ENCODE measurements around the gene DAZAP1. TPM values are rescaled to one million over a fixed set of nuclear protein-coding genes. Genes with fewer than 3 reads are reported as not detected.
"Not testable (repeated sequence)": the region's sequence is repeated elsewhere in the genome, so short reads cannot be mapped to it uniquely, and the experiment has no call there.

Gene DAZAP1
- total RNA-seq, 2 donors from 2014 or later = 34.9 to 76.9 TPM

DNA sequence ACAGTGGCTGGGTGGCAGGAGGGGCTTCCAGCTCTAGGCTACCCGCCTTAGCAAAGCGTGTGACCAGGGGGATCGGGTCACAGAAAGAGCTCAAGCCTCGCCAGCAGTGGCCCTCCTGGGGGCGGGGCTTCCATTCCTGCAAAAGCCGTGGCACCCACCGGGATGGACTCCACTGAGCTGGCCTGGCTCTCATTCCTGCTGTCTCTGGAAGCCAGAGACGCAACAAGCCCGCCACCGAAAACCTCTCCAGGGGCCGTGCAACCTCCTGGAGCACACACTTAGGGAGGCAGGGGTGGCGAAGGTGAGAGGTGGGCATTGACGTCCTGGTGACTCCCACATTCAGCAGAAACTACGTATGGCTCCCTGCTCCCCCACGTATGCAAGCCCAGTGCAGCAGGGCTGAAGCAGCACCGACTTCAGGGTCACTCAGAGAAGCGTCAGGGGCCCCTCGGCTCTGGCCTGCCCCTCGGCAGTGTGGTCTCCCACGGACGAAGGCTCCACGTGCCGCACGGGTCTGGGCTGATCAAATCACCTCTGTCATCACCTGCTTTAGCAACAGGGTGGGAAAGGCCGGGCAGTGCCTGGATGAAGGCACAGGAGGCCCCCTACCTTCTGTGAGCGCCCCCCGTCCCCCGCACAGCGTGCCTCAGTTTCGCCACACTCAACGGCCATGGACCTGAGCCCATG is 68.5 kb downstream of the DAZAP1 start:
- Histone ChIP-seq H3K27me3 (replicated peaks; ENCODE audit: insufficient read depth) (peaks cover 15% of the 10 kb centered on the region), H3K27ac (no peak overlapping the region), H3K36me3 (peaks cover 6% of the 10 kb centered on the region), H3K4me3 (no peak overlapping the region), H3K9me3 (no peaks in the 10 kb centered on the region), H3K4me1 (ENCODE audit: control insufficient read depth in 1 of 2, low read depth in 2 of 2) (peaks cover 15 to 27% of the 10 kb centered on the region in 2 donors)
- TF ChIP-seq, protein P1, sequence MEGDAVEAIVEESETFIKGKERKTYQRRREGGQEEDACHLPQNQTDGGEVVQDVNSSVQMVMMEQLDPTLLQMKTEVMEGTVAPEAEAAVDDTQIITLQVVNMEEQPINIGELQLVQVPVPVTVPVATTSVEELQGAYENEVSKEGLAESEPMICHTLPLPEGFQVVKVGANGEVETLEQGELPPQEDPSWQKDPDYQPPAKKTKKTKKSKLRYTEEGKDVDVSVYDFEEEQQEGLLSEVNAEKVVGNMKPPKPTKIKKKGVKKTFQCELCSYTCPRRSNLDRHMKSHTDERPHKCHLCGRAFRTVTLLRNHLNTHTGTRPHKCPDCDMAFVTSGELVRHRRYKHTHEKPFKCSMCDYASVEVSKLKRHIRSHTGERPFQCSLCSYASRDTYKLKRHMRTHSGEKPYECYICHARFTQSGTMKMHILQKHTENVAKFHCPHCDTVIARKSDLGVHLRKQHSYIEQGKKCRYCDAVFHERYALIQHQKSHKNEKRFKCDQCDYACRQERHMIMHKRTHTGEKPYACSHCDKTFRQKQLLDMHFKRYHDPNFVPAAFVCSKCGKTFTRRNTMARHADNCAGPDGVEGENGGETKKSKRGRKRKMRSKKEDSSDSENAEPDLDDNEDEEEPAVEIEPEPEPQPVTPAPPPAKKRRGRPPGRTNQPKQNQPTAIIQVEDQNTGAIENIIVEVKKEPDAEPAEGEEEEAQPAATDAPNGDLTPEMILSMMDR (IDR thresholded peaks at IDR 0.05) = no peak
- no peak for DNase-seq (ENCODE audit: low spot score)
- no peak for ATAC-seq (ENCODE audit: insufficient number of reproducible peaks, low FRiP score, low read depth)

DNA sequence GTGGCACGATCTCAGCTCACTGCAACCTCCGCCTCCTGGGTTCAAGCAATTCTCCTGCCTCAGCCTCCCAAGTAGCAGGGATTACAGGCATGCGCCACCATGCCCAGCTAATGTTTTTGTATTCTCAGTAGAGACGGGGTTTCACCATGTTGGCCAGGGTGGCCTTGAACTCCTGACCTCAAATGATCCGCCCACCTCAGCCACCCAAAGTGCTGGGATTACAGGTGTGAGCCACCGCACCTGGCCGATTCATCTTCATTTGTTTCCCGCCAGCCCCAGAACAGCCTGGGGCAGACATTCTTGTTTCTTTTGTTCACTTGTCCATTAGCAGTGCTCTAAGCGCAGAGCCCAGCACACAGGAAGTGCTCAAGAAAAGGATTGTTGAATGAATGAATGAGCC is 69.7 kb downstream of the DAZAP1 start:
- not testable (repeated sequence) for H3K9me3 ChIP-seq; H3K27ac ChIP-seq; H3K27me3 ChIP-seq (replicated peaks; ENCODE audit: insufficient read depth); DNase-seq (ENCODE audit: low spot score); H3K4me3 ChIP-seq; H3K36me3 ChIP-seq; ATAC-seq (ENCODE audit: insufficient number of reproducible peaks, low FRiP score, low read depth)
- H3K4me1 ChIP-seq (ENCODE audit: control insufficient read depth in 1 of 2, low read depth in 2 of 2) = peaks cover 6 to 15% of the 10 kb centered on the region in 2 donors

DNA sequence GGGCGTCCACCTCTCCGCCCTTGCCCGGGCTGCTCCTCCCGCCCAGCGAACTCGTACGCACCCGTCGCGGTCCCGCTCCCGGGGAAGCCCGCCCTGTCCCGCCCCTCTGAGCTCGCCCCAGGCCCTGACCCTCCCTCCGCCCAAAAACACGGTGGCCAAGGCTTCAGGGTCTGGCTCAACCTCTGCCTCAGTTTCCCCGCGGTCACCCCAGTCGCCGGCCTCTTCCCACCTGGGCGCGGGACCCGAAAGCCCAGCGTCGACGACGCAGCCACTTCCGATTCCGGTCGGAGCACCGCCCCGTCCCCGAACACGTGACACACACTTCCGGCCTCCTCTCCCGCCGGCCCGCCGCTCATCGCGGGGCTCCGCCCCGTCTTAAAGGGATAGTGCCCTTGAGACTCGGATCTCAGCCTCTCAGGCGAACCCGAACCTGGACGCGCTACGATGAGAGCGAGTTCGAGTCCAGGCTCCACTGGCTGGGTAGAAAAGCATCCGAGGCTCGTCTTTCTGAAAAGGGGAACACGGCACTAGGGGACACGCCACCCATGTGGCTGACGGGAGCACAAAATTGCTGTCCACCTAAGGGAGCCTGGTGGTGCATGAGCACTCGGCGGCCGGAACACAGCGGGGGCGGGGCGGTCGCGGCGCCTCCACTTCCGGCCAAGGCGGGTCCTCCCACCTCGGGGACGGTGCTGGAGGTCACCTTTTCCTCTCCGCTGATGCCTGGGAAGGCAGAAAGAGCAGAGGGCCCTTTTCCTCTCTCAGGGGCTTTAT is 71.7 kb downstream of the DAZAP1 start, which contains the start of gene C19orf25:
C19orf25 (minus strand) TSS at position 282 of the 774 bp plus-strand sequence. CDS start 312 bp downstream, outside the sequence.
- peak within 1 kb of the TSS; percentile 86 for H3K4me3 ChIP-seq
- peak; percentile 85 for ATAC-seq (ENCODE audit: insufficient number of reproducible peaks, low FRiP score, low read depth)
- TF ChIP-seq, protein P1 (IDR thresholded peaks at IDR 0.05) = no peak
- H3K9me3 ChIP-seq = no peaks in the 10 kb centered on the region
- H3K27ac ChIP-seq = peak within 1 kb of the TSS in 1 of 2 donors; percentile 32
- H3K27me3 ChIP-seq (replicated peaks; ENCODE audit: insufficient read depth) = no peaks in the 10 kb centered on the region
- H3K36me3 ChIP-seq = peaks cover 6% of the 10 kb centered on the region
- H3K4me1 ChIP-seq (ENCODE audit: control insufficient read depth in 1 of 2, low read depth in 2 of 2) = peaks cover 6 to 15% of the 10 kb centered on the region in 2 donors
- peak; percentile 78 for DNase-seq (ENCODE audit: low spot score)

GRCh38 chr19:1481224-1481892 is 74.0 kb downstream of the DAZAP1 start:
- no peaks in the 10 kb centered on the region for H3K27me3 ChIP-seq (replicated peaks; ENCODE audit: insufficient read depth)
- H3K9me3 ChIP-seq = no peaks in the 10 kb centered on the region
- H3K4me1 ChIP-seq (ENCODE audit: control insufficient read depth in 1 of 2, low read depth in 2 of 2) = peaks cover 6 to 15% of the 10 kb centered on the region in 2 donors
- ATAC-seq (ENCODE audit: insufficient number of reproducible peaks, low FRiP score, low read depth) (no peak), DNase-seq (ENCODE audit: low spot score) (no peak)
- H3K27ac ChIP-seq = no peak overlapping the region
- H3K36me3 ChIP-seq = peaks cover under 1% of the 10 kb centered on the region
- TF ChIP-seq, protein P1 (IDR thresholded peaks at IDR 0.05) = no peak
- H3K4me3 ChIP-seq = no peak overlapping the region

DNA sequence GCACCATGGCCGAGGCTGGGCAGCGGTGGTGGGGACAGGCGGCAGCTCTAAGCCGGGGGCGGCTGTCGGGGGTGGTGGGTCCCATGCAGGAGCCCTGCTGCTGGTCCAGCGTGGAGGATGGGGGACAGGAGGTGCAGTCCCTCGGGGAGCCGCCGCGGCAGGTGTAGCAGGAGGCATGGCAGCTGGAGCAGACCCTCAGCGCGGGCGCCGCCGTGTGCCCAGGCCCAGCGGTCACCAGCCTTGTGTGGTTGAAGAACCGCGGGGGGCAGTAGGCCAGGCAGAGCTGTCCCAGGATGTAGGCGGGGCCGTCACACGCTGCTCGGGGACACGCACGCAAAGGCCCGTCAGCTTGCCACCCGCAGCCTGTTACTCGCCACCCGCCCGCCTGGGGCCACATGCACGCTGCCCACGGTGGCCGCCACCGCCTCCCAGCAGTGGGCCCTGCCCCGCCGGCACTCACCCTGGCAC is 74.5 kb downstream of the DAZAP1 start:
- DNase-seq (ENCODE audit: low spot score) (no peak), ATAC-seq (ENCODE audit: insufficient number of reproducible peaks, low FRiP score, low read depth) (no peak)
- no peak overlapping the region for H3K27ac ChIP-seq
- no peaks in the 10 kb centered on the region for H3K36me3 ChIP-seq
- H3K4me1 ChIP-seq (ENCODE audit: control insufficient read depth in 1 of 2, low read depth in 2 of 2) = peaks cover 6 to 15% of the 10 kb centered on the region in 2 donors
- no peak overlapping the region for H3K4me3 ChIP-seq
- TF ChIP-seq, protein P1 (IDR thresholded peaks at IDR 0.05) = no peak
- no peaks in the 10 kb centered on the region for H3K27me3 ChIP-seq (replicated peaks; ENCODE audit: insufficient read depth)
- H3K9me3 ChIP-seq = no peaks in the 10 kb centered on the region

Data from thoracic aorta (tissue), 2 donors.